Measurements from ENCODE around the gene GABPA.
"Not testable (repeated sequence)": the region's sequence is repeated elsewhere in the genome, so short reads cannot be mapped to it uniquely, and the experiment has no call there.

GABPA gene

DNA sequence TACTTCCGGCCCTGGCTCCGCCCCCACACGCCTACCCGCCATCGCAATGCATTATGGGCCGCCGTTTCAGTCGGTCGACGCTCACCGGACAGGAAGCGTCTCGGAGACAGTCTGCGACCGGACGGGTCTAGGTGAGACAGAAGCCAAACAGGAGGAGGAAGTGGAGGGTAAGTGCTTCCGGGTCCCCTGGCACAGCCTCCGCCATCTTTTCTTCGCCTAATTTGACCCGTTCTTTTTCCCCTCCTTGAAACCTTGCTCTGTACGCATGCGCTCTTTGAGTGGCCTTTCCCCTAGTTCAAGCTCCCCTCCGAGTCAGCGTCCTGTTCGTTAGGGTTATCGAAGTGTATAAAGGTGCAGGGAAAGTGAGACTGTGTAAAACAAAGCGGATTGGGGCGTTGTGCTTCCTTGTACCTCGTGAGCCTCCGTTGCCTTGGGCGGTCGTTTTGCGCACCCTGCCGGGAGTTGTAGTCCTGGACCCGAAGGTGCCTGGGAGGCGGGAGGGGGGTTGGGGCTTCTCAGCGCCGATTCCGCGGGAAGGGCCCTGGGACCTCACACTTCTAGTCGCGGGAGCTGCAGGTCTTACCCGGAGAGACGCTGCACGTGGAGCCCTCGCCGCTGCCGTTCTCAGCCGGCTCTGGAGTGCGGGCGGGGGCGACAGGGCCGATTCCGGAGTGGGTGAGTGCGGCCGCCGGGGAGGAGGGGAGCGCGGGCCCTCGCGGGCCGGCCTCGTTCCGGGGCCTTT lies at the start of gene GABPA, which contains the start of gene ATP5PF:
Gene GABPA, plus strand, starts transcription at position 69 of the 742 bp plus-strand sequence. CDS start 6,627 bp downstream, outside the sequence.
Gene ATP5PF, minus strand, starts transcription at position 1 of the 742 bp plus-strand sequence. CDS start 5,110 bp downstream, outside the sequence.
- peak; percentile 95 for DNase-seq (ENCODE audit: low spot score)

DNA sequence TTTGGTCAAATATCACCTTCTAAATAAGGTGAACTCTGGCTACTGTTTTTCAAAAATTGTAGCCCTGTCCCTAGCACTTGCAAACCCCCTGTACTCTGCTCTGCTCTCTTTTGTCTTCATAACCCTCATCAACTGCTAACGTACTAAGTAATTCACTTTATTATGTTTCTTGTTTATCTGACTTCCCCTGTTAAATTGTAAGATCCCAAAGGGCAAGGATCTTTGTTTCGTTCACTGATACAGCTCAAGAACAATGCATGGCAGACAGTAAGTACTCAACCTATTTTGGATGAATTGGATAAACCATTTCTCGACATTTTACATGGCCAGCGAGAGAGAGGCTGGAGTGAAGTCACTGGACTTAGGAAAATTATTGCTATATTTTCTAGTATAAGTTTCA lies 47.0 kb upstream of the GABPA start:
- DNase-seq (ENCODE audit: low spot score): no peak

DNA sequence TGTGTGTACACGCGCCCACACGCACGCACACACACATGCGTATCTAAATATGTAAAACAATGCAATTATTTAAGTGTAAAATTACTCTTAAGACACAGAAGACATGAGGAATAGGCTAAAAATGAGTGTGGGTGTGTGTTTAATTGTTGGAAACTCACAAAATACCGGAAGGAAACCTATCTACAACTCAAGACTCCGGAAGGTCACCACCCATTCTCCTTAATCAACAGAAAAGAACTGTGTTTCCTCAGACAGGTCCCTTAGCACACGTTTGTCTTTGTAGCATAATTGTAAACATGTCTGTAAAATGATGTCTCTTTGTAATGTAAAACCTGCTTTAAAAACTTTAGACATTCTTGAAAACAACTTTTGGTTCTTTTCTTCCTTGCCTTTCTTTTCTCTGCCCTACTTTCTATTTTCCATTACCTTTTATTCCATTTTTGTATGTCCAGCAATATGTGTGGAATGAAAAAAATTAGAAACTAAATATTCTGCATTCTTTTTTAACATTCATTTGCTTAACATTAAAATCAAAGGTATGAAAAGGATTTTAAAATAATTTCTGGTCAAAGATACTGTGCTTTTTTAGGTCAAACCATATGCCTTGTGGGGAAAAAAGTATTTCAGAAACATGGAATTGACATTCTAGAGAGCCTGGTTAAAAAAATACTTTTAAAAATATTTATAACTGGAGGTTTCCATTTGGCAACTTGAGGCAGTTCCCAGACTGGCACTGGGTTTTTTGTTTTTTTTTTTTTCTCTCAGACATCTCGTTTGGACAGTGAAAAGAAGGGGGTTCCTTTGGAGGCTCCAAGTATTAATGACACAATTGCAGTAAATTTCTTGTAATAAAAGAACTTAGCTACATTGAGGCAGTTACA lies 46.3 kb upstream of the GABPA start:
- no peak for DNase-seq (ENCODE audit: low spot score)

DNA sequence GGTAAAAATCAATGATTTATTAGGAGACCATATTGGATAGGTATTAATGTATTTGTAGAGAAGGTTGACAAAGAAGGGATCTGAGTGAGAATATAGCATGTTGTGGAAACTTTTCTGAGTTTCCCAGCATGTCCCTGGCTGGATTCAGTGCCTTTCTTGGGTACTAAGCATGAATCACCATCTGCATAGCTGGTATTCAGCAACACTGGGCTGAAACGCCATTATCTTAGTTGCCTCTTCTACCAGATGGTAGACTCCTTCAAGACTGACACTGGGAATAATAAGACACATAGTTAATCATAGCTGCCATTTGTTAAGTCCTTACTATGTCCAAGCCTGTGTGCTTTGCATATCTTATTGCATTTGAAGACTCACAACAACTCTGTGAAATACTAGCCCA lies 45.5 kb upstream of the GABPA start:
- no peak for DNase-seq (ENCODE audit: low spot score)

DNA sequence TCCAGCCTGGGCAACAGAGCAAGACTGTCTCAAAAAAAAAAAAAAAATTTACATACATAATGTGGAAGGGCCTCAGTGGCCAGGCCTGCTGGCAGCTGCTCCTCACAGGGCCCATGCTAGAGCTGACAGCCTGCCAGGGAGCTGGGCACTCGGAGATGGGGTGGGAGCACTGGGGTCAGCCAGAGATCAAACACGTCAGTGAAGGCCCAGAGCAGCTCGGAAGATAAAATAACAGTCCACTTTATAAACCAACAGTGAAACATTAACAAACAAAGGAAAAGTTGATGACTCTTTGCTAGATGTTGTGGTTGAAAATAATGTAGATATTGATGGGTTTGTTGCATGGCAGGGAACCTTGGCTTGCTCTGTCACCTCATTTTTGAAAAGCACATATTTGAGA lies 42.8 kb upstream of the GABPA start:
- DNase-seq (ENCODE audit: low spot score): no peak

DNA sequence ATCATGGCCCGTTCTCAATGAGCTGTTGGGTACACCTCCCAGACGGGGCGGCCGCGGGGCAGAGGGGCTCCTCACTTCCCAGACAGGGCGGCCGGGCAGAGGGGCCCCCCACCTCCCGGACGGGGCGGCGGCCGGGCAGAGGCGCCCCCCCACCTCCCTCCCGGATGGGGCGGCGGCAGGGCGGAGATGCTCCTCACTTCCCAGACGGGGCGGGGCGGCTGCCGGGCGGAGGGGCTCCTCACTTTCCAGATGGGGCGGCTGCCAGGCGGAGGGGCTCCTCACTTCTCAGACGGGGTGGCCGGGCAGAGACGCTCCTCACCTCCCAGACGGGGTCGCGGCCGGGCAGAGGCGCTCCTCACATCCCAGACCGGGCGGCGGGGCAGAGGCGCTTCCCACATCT lies 39.3 kb upstream of the GABPA start:
- DNase-seq (ENCODE audit: low spot score): not testable (repeated sequence)

DNA sequence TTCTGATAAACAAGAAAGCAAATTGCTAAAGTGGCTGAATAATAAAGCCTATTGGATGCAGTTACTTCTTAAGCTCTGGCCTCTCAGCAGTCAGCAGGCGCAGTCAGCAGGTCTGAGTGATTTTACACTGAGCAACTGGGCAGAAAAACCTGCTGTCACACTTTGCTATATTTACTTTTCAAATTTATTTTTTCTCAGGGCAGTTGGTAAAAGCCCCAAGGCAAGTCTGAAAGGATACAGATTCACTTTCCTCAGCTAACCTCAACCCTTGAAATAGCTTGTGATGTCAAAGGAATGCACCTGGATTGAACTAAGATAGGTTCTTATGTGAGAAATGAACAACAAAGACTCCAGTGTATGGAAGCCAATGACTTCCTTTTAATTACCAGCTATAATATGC lies 34.0 kb upstream of the GABPA start:
- DNase-seq (ENCODE audit: low spot score): no peak

DNA sequence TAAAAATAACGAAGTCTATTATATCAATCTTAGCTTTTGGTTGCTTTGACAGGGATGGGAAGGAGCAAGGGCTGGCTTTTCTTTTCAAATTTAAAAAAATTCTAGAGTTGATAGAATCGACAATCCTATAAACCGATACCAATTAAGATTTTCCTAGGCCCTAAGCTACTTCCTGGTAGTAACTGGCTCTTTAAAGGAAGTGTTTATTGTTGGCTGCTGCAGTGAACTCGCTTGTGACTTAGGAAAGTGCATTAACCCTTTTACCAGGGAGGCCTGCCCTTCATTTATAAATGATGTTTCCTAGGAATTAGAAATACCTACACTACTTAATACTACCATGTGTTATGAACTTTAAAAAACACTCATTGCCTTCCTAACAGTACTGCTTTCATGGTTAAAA lies 33.2 kb upstream of the GABPA start:
- no peak for DNase-seq (ENCODE audit: low spot score)

DNA sequence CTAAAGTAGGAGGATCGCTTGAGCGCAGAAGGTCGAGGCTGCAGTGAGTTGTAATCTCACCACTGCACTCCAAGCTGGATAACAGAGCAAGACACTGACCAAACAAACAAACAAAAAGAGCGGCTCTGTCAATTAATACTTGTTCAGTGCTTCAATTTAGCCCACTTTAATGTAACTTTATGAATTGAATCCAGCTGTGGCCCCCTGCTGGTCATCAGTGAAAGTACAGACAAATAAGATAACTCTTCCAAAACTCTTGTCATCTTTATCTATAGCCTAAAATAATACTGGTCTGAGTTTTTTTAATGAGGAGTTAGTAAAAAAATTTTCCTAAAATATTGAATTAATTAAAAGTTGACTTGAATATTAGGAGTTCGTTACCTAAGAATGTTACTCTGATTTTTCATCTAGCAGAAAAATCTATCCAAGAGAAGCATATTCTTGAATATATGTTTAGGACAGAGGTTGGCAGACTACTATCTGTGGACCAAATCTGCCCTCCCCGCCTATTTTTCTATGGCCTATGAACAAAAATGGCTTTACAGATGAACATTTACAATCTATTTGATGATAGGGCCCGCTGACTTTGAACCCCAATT lies 26.2 kb upstream of the GABPA start:
- no peak for DNase-seq (ENCODE audit: low spot score)

DNA sequence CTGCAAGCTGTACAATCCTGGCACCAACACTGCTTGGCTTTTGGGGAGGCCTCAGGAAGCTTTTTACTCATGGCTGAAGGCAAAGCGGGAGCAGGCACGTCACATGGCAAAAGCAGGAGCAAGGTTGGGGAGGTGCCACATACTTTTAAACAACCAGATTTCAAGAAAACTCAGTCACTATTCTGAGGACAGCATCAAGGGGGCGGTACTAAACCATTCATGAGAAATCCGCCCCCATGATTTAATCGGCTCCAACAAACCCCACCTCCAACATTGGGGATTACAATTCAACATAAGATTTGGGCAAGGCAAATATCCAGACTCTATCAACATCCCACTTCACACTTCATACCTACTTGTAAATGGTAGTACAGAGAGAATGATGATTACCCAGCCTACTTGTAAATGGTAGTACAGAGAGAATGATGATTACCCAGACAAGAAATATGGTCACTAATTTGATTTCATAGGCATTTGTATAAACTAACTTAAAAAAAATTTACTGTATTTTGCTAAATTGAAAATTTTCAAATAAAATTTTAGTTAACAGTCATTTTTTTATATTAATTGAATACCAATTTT lies 25.0 kb upstream of the GABPA start:
- no peak for DNase-seq (ENCODE audit: low spot score)

DNA sequence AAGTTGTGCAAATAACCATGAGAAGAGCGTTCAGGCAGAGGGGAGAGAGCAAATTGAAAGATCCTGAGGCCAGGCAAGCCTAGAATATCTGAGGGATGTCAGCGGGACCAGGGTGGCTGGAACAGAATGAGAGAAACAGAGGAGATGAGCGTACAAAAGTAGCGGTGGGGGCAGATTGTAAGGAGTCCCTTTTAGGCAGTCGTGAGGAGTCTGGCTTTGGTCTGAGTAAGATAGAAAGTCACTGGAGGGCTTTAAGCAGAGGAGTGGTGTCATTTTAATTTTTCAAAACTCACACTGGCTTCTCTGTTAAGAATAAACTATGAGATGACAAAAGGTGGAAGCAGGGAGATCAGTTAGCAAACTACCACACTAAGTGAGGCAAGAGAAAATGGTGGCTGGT lies 24.2 kb upstream of the GABPA start:
- no peak for DNase-seq (ENCODE audit: low spot score)

DNA sequence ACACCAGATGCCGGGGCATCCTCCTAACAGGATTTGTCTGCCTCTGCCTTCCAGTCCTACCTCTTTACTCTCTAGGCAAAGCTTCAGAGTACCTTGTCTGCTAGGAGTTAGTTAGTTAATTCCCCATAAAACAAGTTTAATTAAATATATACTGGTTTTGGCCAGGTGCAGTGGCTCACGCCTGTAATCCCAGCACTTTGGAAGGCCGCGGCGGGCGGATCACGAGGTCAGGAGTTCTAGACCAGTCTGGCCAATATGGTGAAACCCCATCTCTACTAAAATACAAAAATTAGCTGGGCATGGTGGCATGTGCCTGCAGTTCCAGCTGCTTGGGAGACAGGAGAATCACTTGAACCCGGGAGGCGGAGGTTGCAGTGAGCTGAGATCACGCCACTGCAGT lies 20.7 kb upstream of the GABPA start:
- not testable (repeated sequence) for DNase-seq (ENCODE audit: low spot score)

DNA sequence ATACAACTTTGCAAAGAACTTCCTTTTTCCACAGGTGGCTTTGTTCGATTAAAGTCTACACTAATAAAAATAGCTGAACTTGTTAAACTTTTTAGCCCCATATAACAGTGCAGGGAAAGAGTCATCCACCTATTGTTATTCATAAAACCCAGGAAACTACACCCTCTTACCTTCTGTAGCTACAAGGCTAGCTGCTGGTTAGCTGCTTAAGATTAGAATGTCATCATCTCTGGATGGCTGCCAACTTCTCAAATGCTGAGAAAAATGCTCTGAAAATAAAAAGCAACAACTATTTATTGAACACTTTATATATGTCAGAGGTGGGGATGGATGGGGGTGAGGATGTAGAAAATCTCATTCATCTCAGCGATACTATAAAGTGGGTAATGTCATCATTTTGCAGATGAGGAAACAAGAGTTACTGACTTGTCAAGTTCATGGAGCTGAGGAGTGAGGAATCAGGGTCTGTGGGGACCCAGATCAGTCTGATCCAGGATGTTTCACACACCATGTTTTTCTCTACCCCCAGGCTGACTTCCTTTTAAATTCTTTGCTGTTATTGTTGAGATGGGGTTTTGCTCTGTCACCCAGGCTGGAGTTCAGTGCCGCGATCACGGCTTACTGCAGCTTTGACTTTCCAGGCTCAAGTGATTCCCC lies 17.2 kb upstream of the GABPA start:
- DNase-seq (ENCODE audit: low spot score): no peak

DNA sequence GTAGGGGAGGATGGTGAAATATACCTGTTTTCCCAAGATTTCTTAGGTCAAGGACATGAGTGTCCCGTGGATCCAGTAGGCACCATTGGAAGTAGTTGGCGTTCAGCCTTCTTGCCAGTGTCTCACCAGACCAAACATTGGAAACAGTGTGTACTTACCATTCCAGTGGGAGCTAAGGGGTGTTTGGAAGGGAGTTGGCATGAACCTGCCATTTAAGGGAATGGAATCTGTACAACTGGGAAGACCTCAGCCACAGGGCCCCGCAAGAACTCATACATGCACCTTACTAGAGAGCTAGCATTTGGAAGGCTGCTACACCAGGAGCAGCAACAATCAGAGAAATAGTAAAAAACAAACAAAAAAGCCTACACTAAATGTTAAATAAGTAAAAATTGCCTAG lies 12.8 kb upstream of the GABPA start:
- DNase-seq (ENCODE audit: low spot score): no peak

DNA sequence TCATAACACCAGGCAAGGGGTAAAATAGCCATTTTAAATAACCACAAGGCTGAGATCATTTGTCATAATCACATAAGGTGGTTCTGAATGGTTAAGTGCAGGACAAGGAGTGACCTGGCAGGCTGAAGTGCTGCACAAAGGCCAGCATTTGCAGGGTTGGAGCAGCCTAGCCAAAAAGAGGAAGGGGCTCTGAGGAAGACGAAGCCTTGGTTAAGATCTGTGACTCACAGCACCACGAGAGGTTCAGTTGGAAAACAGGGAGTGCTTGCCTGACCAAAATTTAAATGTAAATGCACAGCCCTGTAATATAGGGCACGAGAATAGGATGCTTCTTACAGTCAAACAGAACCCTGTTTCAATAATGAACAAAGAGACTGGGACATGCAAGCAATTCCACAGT lies 12.1 kb upstream of the GABPA start:
- DNase-seq (ENCODE audit: low spot score): no peak

DNA sequence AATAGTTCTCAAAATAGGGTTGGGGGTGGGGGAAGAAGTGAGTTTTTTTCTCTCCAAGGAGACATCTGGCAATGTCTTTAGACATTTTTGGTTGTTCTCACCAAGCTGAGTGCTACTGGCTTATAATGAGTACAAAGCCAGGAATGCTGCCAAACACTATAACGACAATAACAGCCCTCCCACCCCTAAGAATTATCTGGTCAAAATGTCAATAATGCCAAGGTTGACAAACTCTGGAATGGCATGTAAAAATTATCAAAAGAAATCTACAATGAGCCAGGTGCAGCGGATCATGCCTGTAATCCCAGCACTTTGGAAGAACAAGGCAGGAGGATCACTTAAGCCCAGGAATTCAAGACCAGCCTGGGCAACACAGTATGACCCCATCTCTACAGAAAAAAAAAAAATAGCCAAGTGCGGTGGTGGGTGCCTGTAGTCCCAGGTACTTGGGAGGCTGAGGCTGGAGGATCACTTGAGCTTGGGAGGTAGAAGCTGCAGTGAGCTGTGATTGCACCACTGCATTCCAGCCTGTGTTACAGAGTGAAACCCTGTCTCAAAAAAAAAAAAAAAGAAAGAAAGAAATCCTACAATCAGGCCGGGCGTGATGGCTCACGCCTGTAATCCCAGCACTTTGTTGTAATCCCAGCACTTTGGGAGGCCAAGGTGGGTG lies 2.5 kb upstream of the GABPA start:
- DNase-seq (ENCODE audit: low spot score): no peak

DNA sequence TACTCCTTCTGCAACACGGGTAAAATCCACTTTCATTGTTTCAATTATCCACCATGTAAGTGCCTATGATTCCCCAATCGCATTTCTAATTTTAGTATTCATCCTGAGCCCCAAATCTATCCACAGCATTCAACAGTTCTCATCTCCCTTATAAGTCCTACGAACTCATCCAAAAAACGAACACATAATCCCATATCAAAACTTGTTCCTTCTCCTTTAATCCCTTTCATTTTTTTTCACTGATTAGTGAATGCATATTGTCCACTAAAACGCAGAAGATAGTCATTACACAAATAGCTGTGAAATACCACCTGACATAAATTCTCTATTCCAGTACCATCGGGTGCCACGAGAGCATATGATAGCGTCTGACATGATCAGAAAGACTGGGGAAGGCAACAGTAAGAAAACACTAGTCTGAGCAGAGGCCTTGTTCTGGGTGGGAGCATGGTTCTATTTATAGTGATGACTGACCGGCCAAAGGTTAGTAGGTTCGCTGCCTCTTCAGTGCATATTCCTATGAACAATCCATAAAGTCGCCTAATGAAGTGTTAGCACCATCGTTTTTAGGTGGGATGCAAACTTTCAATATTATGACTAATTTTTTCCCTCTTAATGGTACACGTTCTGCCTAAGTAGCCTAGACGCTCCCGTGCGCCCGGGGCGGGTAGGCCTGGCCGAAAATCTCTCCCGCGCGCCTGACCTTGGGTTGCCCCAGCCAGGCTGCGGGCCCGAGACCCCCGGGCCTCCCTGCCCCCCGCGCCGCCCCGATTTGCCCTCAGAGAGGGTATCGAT lies 716 bp upstream of the GABPA start:
- DNase-seq (ENCODE audit: low spot score): no peak

DNA sequence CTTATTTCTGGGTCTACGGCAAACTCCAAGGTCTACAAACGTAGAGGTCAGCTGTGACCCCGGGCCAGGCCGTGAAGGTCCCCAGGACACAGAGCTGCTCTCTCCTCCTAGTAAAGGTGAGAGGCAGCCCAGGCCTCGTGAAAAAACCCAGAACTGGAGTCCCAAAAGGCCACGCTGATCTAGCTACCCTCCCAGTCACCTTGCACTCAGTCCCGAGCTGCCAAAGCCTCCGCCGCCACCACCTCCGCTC lies 193 bp upstream of the GABPA start:
- no peak for DNase-seq (ENCODE audit: low spot score)

DNA sequence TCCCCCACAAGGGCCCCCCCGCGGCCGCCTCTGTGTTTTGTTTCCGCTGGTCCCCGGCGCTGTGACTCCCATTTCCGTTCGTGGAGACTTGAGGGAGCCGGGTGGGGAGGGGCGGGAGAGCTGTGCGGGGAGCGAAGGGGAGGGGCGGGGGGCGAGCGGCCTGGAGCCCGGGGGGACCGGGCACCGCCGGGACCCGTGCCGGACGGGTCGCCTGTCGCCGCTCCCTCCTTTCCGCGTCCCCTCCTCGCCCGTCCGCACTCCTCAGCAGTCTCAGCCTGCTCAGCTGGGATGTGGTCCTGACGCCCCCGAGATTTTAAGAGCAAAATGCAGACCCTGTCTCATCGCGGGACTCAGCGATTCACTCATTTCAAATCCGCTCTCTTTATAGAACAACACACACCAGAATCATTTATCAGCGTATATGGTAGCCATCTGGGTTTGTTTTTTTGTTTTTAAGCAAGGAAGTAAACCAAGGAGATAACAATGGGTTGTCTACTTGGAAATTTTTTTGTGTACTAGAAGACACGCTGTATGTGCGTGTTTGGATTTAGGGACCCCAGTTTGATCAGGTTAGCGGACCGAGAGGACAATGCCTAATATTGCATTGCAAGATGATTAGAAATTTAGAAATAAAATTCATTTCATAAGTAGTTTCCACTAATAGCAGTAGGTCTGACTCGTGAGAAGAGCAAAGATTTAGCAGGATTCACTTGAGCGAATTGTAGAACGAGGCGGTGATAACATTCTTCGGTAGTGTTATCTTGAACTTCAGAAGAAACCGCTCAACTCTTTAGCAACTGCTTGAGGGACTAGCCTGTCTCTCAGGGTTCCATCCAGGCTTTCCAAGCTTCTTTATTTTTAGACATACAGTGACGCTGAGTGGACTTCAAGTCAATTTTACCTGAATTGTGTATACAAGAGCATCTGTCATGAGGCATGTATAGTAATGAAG lies 1.1 kb downstream of the GABPA start:
- peak; percentile 91 for DNase-seq (ENCODE audit: low spot score)

DNA sequence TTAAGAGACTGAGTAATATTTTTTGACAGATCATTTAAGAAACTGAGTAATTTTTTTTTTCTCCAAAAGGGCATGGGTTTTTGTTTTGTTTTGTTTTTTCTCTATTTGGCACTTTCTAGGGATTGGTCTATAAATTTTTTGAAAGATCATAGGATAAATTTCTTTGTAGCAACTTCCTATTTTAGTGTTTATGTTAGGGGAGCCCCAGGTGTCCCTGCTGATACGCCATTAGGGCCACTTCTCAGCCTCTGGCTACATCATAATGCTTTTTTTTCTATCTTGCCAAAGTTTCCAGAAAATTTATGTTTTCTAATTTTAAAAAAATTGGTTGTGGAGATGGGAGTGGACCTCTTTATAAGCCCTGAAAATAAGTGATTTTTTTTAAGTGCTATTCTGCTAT lies 2.6 kb downstream of the GABPA start:
- no peak for DNase-seq (ENCODE audit: low spot score)

All from left forelimb (tissue), 1 donor.